H1 (cell line): ENCODE results near the gene CAMK2A. TPM values are rescaled to one million over a fixed set of nuclear protein-coding genes. Genes with fewer than 3 reads are reported as not detected.

Experiments used
- CTCF ChIA-PET: fragments of 300-600 bp; sonication (Branson Sonifier 250); formaldehyde crosslinking; loops from one replicate; lab custom pipeline; 2021; ENCODE audit not compliant: partially characterized antibody; lab: Charles Lee
- POLR2A ChIA-PET: fragments of 300-600 bp; sonication (Branson Sonifier 250); formaldehyde crosslinking; loops from one replicate; lab custom pipeline; 2021; ENCODE audit warnings: inconsistent platforms; ENCODE audit not compliant: partially characterized antibody; lab: Charles Lee
- DNase-seq, 2 experiments: peaks; one replicate each; pipeline versions ENCODE4 v3.0.0 to v3.0.0-alpha.2; 2010 to 2022; ENCODE audit warnings: low spot score in 2 of 2, low read depth in 1 of 2, mixed read lengths in 1 of 2
- FAIRE-seq: peaks from 2 replicates; lab custom pipeline; 2011; peaks lifted over from hg19 to GRCh38; lab: Jason Lieb, UNC
- H2AFZ ChIP-seq: 2 replicates; pipeline ENCODE4 v1.8.1; 2012; ENCODE audit warnings: low read length, inconsistent platforms
- H2AK5ac ChIP-seq: 2 replicates; pipeline ENCODE4 v1.6.1; 2013; ENCODE audit warnings: low read depth, low read length
- H2BK120ac ChIP-seq: replicated peaks from 2 replicates; pipeline ENCODE3; 2013; ENCODE audit warnings: low read depth, low read length, inconsistent platforms
- H2BK12ac ChIP-seq: 2 replicates; pipeline ENCODE4 v1.6.1; 2013; ENCODE audit warnings: low read depth, low read length
- H2BK15ac ChIP-seq: 2 replicates; pipeline ENCODE4 v1.6.1; 2013; ENCODE audit warnings: low read length
- H2BK20ac ChIP-seq: 2 replicates; pipeline ENCODE4 v1.6.1; 2013; ENCODE audit warnings: low read length
- H2BK5ac ChIP-seq: 2 replicates; pipeline ENCODE4 v1.6.1; 2013; ENCODE audit warnings: low read depth, low read length
- H3K14ac ChIP-seq: 2 replicates; pipeline ENCODE4 v1.6.1; 2013; ENCODE audit warnings: inconsistent platforms; ENCODE audit not compliant: insufficient read length
- H3K18ac ChIP-seq: 2 replicates; pipeline ENCODE4 v1.6.1; 2013; ENCODE audit warnings: low read length; ENCODE audit errors: extremely low read depth
- H3K23ac ChIP-seq: 2 replicates; pipeline ENCODE4 v1.6.1; 2013; ENCODE audit warnings: inconsistent platforms; ENCODE audit not compliant: insufficient read length
- H3K23me2 ChIP-seq: 2 replicates; pipeline ENCODE4 v1.6.1; 2013; ENCODE audit warnings: low read depth, low read length
- H3K27ac ChIP-seq: 2 replicates; pipeline ENCODE4 v1.6.1; 2011; ENCODE audit warnings: low read depth, low read length, inconsistent platforms
- H3K27me3 ChIP-seq, 4 experiments: replicated peaks in 1 of 4; 1 replicate in 1 of 4; 2 replicates in 3 of 4; pipeline versions ENCODE4 v1.6.1 to v1.8.1; 2011 to 2013; ENCODE audit warnings: low read length in 3 of 4, mild to moderate bottlenecking in 3 of 4, inconsistent platforms in 2 of 4, mixed read lengths in 2 of 4, moderate library complexity in 1 of 4; ENCODE audit not compliant: control insufficient read depth in 3 of 4, insufficient read depth in 3 of 4; ENCODE audit errors: extremely low read depth in 1 of 4
- H3K36me3 ChIP-seq, 4 experiments: 2 replicates each; pipeline versions ENCODE4 v1.6.1 to v1.8.1; 2011 to 2013; ENCODE audit warnings: mild to moderate bottlenecking in 4 of 4, low read length in 3 of 4, moderate library complexity in 2 of 4, control low read depth in 1 of 4, inconsistent platforms in 1 of 4; ENCODE audit not compliant: insufficient read depth in 4 of 4, control insufficient read depth in 2 of 4
- H3K4ac ChIP-seq: replicated peaks from 2 replicates; pipeline ENCODE3; 2013; ENCODE audit warnings: low read length, low read depth, mixed read lengths, inconsistent platforms; ENCODE audit not compliant: insufficient read length
- H3K4me1 ChIP-seq, 4 experiments: replicated peaks in 1 of 4; 1 replicate in 1 of 4; 2 replicates in 3 of 4; pipeline versions ENCODE4 v1.6.1 to v1.8.1; 2011 to 2013; ENCODE audit warnings: low read length in 3 of 4, inconsistent platforms in 2 of 4, mixed read lengths in 1 of 4; ENCODE audit not compliant: insufficient read depth in 4 of 4, control insufficient read depth in 3 of 4
- H3K4me2 ChIP-seq, 2 experiments: 2 replicates each; pipeline versions ENCODE4 v1.6.1 to v1.8.1; 2011 to 2013; ENCODE audit warnings: low read depth in 2 of 2, low read length in 2 of 2, control low read depth in 1 of 2, inconsistent platforms in 1 of 2, mild to moderate bottlenecking in 1 of 2; ENCODE audit not compliant: insufficient read depth in 1 of 2
- H3K4me3 ChIP-seq, 4 experiments: fragments of 200-600, 300-600 bp in 1 of 4; sonication (generic), shearing (Covaris generic), sonication (Bioruptor Twin) in 1 of 4; 2 replicates each; pipeline versions ENCODE4 v1.5.1 to v1.8.1; 2011 to 2016; ENCODE audit warnings: low read length in 4 of 4, low read depth in 3 of 4, control low read depth in 2 of 4, inconsistent platforms in 2 of 4, mild to moderate bottlenecking in 2 of 4, mixed read lengths in 1 of 4, moderate library complexity in 1 of 4; ENCODE audit not compliant: insufficient read depth in 2 of 4; ENCODE audit errors: extremely low read depth in 1 of 4
- H3K56ac ChIP-seq: replicated peaks from 2 replicates; pipeline ENCODE3; 2013; ENCODE audit warnings: low read depth, mild to moderate bottlenecking, mixed read lengths, low read length, inconsistent platforms; ENCODE audit not compliant: insufficient read length
- H3K79me1 ChIP-seq: 2 replicates; pipeline ENCODE4 v1.6.1; 2013; ENCODE audit warnings: low read depth, low read length, control low read depth
- H3K79me2 ChIP-seq, 2 experiments: 2 replicates each; pipeline versions ENCODE4 v1.6.1 to v1.8.1; 2012 to 2013; ENCODE audit warnings: low read length in 2 of 2, mild to moderate bottlenecking in 2 of 2, inconsistent platforms in 1 of 2; ENCODE audit not compliant: insufficient read depth in 2 of 2, control insufficient read depth in 1 of 2
- H3K9ac ChIP-seq, 4 experiments: replicated peaks in 1 of 4; 1 replicate in 1 of 4; 2 replicates in 3 of 4; pipeline versions ENCODE4 v1.6.1 to v1.8.1; 2011 to 2013; ENCODE audit warnings: low read depth in 3 of 4, low read length in 3 of 4, control low read depth in 2 of 4, mild to moderate bottlenecking in 2 of 4, moderate library complexity in 2 of 4, inconsistent platforms in 1 of 4; ENCODE audit errors: extremely low read depth in 1 of 4
- H3K9me3 ChIP-seq, 2 experiments: 2 replicates each; pipeline versions ENCODE4 v1.6.1 to v1.8.1; 2012 to 2013; ENCODE audit warnings: mild to moderate bottlenecking in 2 of 2, moderate library complexity in 2 of 2, control low read depth in 1 of 2, inconsistent platforms in 1 of 2, low read depth in 1 of 2, low read length in 1 of 2, mixed read lengths in 1 of 2; ENCODE audit not compliant: insufficient read depth in 2 of 2
- H4K20me1 ChIP-seq, 2 experiments: replicated peaks in 1 of 2; 2 replicates each; pipeline versions ENCODE3 to v1.8.1; 2011 to 2013; ENCODE audit warnings: inconsistent platforms in 2 of 2, low read length in 2 of 2, mild to moderate bottlenecking in 1 of 2; ENCODE audit not compliant: insufficient read depth in 2 of 2, control insufficient read depth in 1 of 2
- H4K5ac ChIP-seq: 2 replicates; pipeline ENCODE4 v1.6.1; 2013; ENCODE audit warnings: low read length, low read depth, mixed read lengths, inconsistent platforms; ENCODE audit not compliant: insufficient read length
- H4K8ac ChIP-seq: 2 replicates; pipeline ENCODE4 v1.8.0; 2013; ENCODE audit warnings: mild to moderate bottlenecking, moderate library complexity, low read length, inconsistent platforms; ENCODE audit not compliant: insufficient read depth; ENCODE audit errors: extremely low read depth
- H4K91ac ChIP-seq: replicated peaks from 2 replicates; pipeline ENCODE3; 2013; ENCODE audit warnings: low read length, mixed read lengths, inconsistent platforms; ENCODE audit not compliant: insufficient read length
- ATF2 ChIP-seq: IDR thresholded peaks from 2 replicates; pipeline ENCODE4 v1.6.1; 2012; ENCODE audit warnings: low read length, inconsistent platforms
- BRCA1 ChIP-seq: IDR thresholded peaks from 2 replicates; pipeline ENCODE4 v1.6.1; 2012; ENCODE audit warnings: low read depth, low read length, improper control_type of control experiment
- GTF2F1 ChIP-seq: IDR thresholded peaks from 2 replicates; pipeline ENCODE4 v1.6.1; 2012; ENCODE audit warnings: low read depth, low read length, improper control_type of control experiment, borderline replicate concordance
- KDM1A ChIP-seq: fragments of 200-600, 300-600 bp; sonication (generic); IDR thresholded peaks from 2 replicates; pipeline ENCODE4 v1.7.1; 2016; ENCODE audit warnings: mild to moderate bottlenecking, low read length, borderline replicate concordance
- KDM4A ChIP-seq: IDR thresholded peaks from one replicate; pipeline ENCODE4 v1.7.1; 2012; ENCODE audit warnings: low read depth, mild to moderate bottlenecking, moderate library complexity, low read length, inconsistent platforms; ENCODE audit not compliant: severe bottlenecking
- RBBP5 ChIP-seq: IDR thresholded peaks from 2 replicates; pipeline ENCODE4 v1.7.1; 2012; ENCODE audit warnings: low read depth, mild to moderate bottlenecking, inconsistent platforms, low read length, moderate library complexity, borderline replicate concordance
- RNF2 ChIP-seq: fragments of 200-900, 300-1000 bp; sonication (generic); IDR thresholded peaks from 2 replicates; pipeline ENCODE4 v1.7.1; 2016; ENCODE audit warnings: borderline replicate concordance, low read depth, mild to moderate bottlenecking, antibody characterized with exemption, low read length; ENCODE audit not compliant: poor library complexity, severe bottlenecking; ENCODE audit errors: missing control alignments
- TEAD4 ChIP-seq: IDR thresholded peaks from 2 replicates; pipeline ENCODE4 v1.6.1; 2012; ENCODE audit warnings: low read depth, low read length, inconsistent platforms, mixed read lengths
- USF2 ChIP-seq: IDR thresholded peaks from 2 replicates; pipeline ENCODE4 v1.6.1; 2011; ENCODE audit warnings: low read length, improper control_type of control experiment
- WGBS, 2 experiments: shearing (Covaris generic) in 1 of 2; methylation state at CpG; one replicate each; pipeline versions ENCODE4 v1.1.6 to v1.1.7; 2013 to 2015; ENCODE audit warnings: low lambda C conversion rate in 2 of 2, mixed read lengths in 2 of 2, inconsistent platforms in 1 of 2, low coverage in 1 of 2, missing lambda C conversion rate in 1 of 2; ENCODE audit not compliant: insufficient replicate concordance in 2 of 2, insufficient coverage in 1 of 2, insufficient read length in 1 of 2; ENCODE audit errors: extremely low coverage in 1 of 2, missing lambda C conversion rate in 1 of 2; 5-methylcytosine and 5-hydroxymethylcytosine counted together
- polyA plus RNA-seq, 7 experiments: library from polyadenylated mRNA; depleted of rRNA in 3 of 7; stranded (reverse) in 5 of 7; unstranded in 2 of 7; fragments of >200 nt in 5 of 7; fragments of 200-250 nt in 2 of 7; gene quantifications; 1 replicate in 5 of 7; 2 replicates in 1 of 7; 4 replicates in 1 of 7; pipeline versions ENCODE4 v1.2.1 to v1.2.3, GENCODE V29; 2011 to 2013; ENCODE audit warnings: missing spikeins in 2 of 7, mixed read lengths in 2 of 7
- total RNA-seq: library from RNA; stranded (reverse); fragmentation: NEBNext Ultra II Directional; extraction: Animal tissue kit (Norgen Biotek cat#: 25700); gene quantifications from 2 replicates; pipeline ENCODE4 v1.2.1, GENCODE V29; 2021

CAMK2A gene
- total and polyA plus RNA-seq, 2 of the 8 experiments (the other 6 are each of a cell fraction or from before 2014, with no cell fraction given) = 0.20 to 0.28 TPM

- DNase-seq = no peak
- H3K27me3 ChIP-seq = no peaks in the 10 kb centered on the region
- no peak for FAIRE-seq
- TF ChIP-seq BRCA1 (no peak), TEAD4 (no peak), ATF2 (no peak), USF2 (no peak), KDM1A (no peak), GTF2F1 (no peak), RBBP5 (no peak), RNF2 (no peak), KDM4A (no peak)
These were observed 30.6 kb upstream of the CAMK2A start for GRCh38 chr5:150320044-150320613.

More at GRCh38 chr5:150320044-150320613, 30.6 kb upstream of the CAMK2A start:
- Histone ChIP-seq H3K23ac (no peak overlapping the region), H2AK5ac (no peak overlapping the region), H2AFZ (no peak overlapping the region), H3K56ac (no peak overlapping the region), H3K4me3 (no peak overlapping the region), H3K4me1 (peaks cover 0 to 6% (median 1%) of the 10 kb centered on the region in 4 experiments; a peak in 4 of 7 replicates), H4K20me1 (no peaks in the 10 kb centered on the region), H3K23me2 (no peaks in the 10 kb centered on the region), H3K9me3 (no peaks in the 10 kb centered on the region), H3K79me1 (no peaks in the 10 kb centered on the region), H3K36me3 (no peaks in the 10 kb centered on the region), H3K27ac (no peak overlapping the region), H4K5ac (no peak overlapping the region), H2BK120ac (no peak overlapping the region), H3K4me2 (no peak overlapping the region), H4K8ac (no peak overlapping the region), H3K18ac (no peak overlapping the region), H3K9ac (no peak overlapping the region), H2BK5ac (no peak overlapping the region), H2BK15ac (no peak overlapping the region), H2BK20ac (no peak overlapping the region), H3K14ac (no peak overlapping the region), H4K91ac (no peak overlapping the region), H3K4ac (no peak overlapping the region), H3K79me2 (no peaks in the 10 kb centered on the region), H2BK12ac (no peak overlapping the region)
- 80% methylated on average over 2 of the region's 2 CpGs; no CpG with 5 or more reads in 1 of the 2 experiments for WGBS, 2 experiments
- POLR2A ChIA-PET = interaction anchor here (0.9 to 3.1 kb wide), 2 partner anchors 10 to 17 kb away, joined by 3 to 11 read pairs; partner anchors contain the start of gene ARSI
- CTCF ChIA-PET = interaction anchor here (0.7 to 2.4 kb wide), 12 partner anchors 9 to 79 kb away, joined by 3 to 8 read pairs (median 4); partner anchors contain the start of gene ARSI
